ENCODE results near the gene IRAK1. TPM values are rescaled to one million over a fixed set of nuclear protein-coding genes. Genes with fewer than 3 reads are reported as not detected.

Gene IRAK1
- total and polyA plus RNA-seq, 9 of the 15 experiments (the other 6 are each of a cell fraction or from before 2014, with no cell fraction given) = 11.6 to 261 (median 91.6) TPM

- peaks cover 9 to 13% of the 10 kb centered on the region in 2 experiments; a peak in 3 of 5 replicates for H3K4me1 ChIP-seq (replicated peaks in 1 of 2; ENCODE audit: control insufficient read depth in 2 of 2, insufficient read depth in 2 of 2, low read length in 2 of 2)
- H2AFZ ChIP-seq (ENCODE audit: low read depth, low read length) = no peak overlapping the region
- in situ Hi-C loops (cut with MboI) (no loop called here), intact Hi-C loops (cut with micrococcal nuclease) (no loop called here)
- no peaks in the 10 kb centered on the region for H3K27me3 ChIP-seq (ENCODE audit: control insufficient read depth in 2 of 2, insufficient read depth in 2 of 2, low read length in 2 of 2)
- ATAC-seq (peak; percentile 62), DNase-seq (ENCODE audit: extremely low read depth in 1 of 4, low spot score in 3 of 4) (peak in 1 of 4 experiments; percentile 24), FAIRE-seq (no peak)
- peaks cover 4% of the 10 kb centered on the region for H3K9me1 ChIP-seq (ENCODE audit: control insufficient read depth, insufficient read depth, low read length)
- peaks cover 73% of the 10 kb centered on the region for H3K36me3 ChIP-seq (ENCODE audit: control insufficient read depth, insufficient read depth, low read length)
- no peak overlapping the region for H3K4me3 ChIP-seq
- WGBS (ENCODE audit: insufficient coverage, low coverage, missing lambda C conversion rate) = 52% methylated on average over 10 of the region's 10 CpGs
- H3K9ac ChIP-seq (ENCODE audit: insufficient read depth in 1 of 2, low read depth in 2 of 2, low read length in 2 of 2) = no peak overlapping the region; a peak in 1 of 4 replicates
- H3K27ac ChIP-seq (ENCODE audit: extremely low read depth, low read depth, low read length) = no peak overlapping the region; the same call in 2 of the 3 replicates
- ChIA-PET POLR2A (no interaction called here), CTCF (ENCODE audit: low intra/inter-chr PET ratio) (no interaction called here)
- peaks cover 8% of the 10 kb centered on the region; the same call in 1 of the 2 replicates for H4K20me1 ChIP-seq (replicated peaks; ENCODE audit: control insufficient read depth, insufficient read depth, low read length)
- BruUV-seq (replicated peaks) = no TSS peak
- H3K9me3 ChIP-seq (replicated peaks; ENCODE audit: control insufficient read depth, insufficient read depth, low read depth, low read length) = no peaks in the 10 kb centered on the region
- H3K4me2 ChIP-seq (ENCODE audit: insufficient read depth, low read length) = no peak overlapping the region
- H3K79me2 ChIP-seq (ENCODE audit: control insufficient read depth, insufficient read depth, low read length) = peaks cover 93% of the 10 kb centered on the region
- TF ChIP-seq NFIC (IDR thresholded peaks at IDR 0.05) = peak; percentile 13; the same call in 1 of the 2 replicates
- TF ChIP-seq SNIP1 (IDR thresholded peaks at IDR 0.05; ENCODE audit: low read depth) = no peak
- peak in 1 of 3 experiments; percentile 30; a peak in 2 of 6 replicates for TF ChIP-seq CTCF (IDR thresholded peaks at IDR 0.05 in 2 of 3, conservative IDR thresholded peaks at IDR 0.05 in 1 of 3; ENCODE audit: insufficient read depth in 2 of 3, low read depth in 1 of 3, low read length in 3 of 3)
- TF ChIP-seq BHLHE40 (IDR thresholded peaks at IDR 0.05; ENCODE audit: low read length) = peak; percentile 49
Observed at GRCh38 chrX:154046031-154046781, 26.5 kb upstream of the IRAK1 start.
